Thymus (tissue), 11 donors: ENCODE results near the gene SDR42E1. TPM values are rescaled to one million over a fixed set of nuclear protein-coding genes. Genes with fewer than 3 reads are reported as not detected.
"Not testable (repeated sequence)": the region's sequence is repeated elsewhere in the genome, so short reads cannot be mapped to it uniquely, and the experiment has no call there.

Source experiments
- DNase-seq, 9 donors: peaks; one replicate each; pipeline ENCODE4 v3.0.0-alpha.2; 2013; ENCODE audit warnings: low spot score in 9 of 9, low read depth in 6 of 9, missing footprints in 1 of 9
- H3K27ac ChIP-seq, 2 donors: one replicate each; pipeline ENCODE4 v1.5.1; 2013; ENCODE audit warnings: control low read depth in 1 of 2, low read depth in 1 of 2, low read length in 1 of 2, mild to moderate bottlenecking in 1 of 2, moderate library complexity in 1 of 2
- H3K27me3 ChIP-seq, 2 donors: one replicate each; pipeline ENCODE4 v1.5.1; 2013; ENCODE audit warnings: low read length in 1 of 2; ENCODE audit not compliant: control insufficient read depth in 2 of 2, insufficient read depth in 1 of 2
- H3K36me3 ChIP-seq, 2 donors: one replicate each; pipeline ENCODE4 v1.5.1; 2013; ENCODE audit warnings: low read length in 1 of 2, mild to moderate bottlenecking in 1 of 2, moderate library complexity in 1 of 2; ENCODE audit not compliant: control insufficient read depth in 2 of 2, insufficient read depth in 2 of 2
- H3K4me1 ChIP-seq, 2 donors: one replicate each; pipeline ENCODE4 v1.5.1; 2013; ENCODE audit warnings: low read length in 2 of 2; ENCODE audit not compliant: control insufficient read depth in 2 of 2, insufficient read depth in 2 of 2
- H3K4me3 ChIP-seq, 2 donors: one replicate each; pipeline ENCODE4 v1.5.1; 2013; ENCODE audit warnings: low read length in 2 of 2, control low read depth in 1 of 2, mild to moderate bottlenecking in 1 of 2
- H3K9me3 ChIP-seq, 2 donors: one replicate each; pipeline ENCODE4 v1.5.1; 2013; ENCODE audit warnings: low read length in 1 of 2, mild to moderate bottlenecking in 1 of 2; ENCODE audit not compliant: control insufficient read depth in 2 of 2, insufficient read depth in 1 of 2
- WGBS: extraction: QIAGEN DNeasy Blood & Tissue Kit; methylation state at CpG from one replicate; pipeline ENCODE4 v1.1.7; 2013; 5-methylcytosine and 5-hydroxymethylcytosine counted together
- polyA plus RNA-seq: library from polyadenylated mRNA; stranded (reverse); fragments of 200-250 nt; gene quantifications from one replicate; pipeline ENCODE4 v1.2.3, GENCODE V29; 2013
- total RNA-seq: library from RNA; stranded (reverse); fragments of 120-200 nt; gene quantifications from one replicate; pipeline ENCODE4 v1.2.4, GENCODE V29; 2013
- donor health status: healthy.

The SDR42E1 gene
- total and polyA plus RNA-seq, 2 donors = 1.8 to 6.0 TPM

DNA sequence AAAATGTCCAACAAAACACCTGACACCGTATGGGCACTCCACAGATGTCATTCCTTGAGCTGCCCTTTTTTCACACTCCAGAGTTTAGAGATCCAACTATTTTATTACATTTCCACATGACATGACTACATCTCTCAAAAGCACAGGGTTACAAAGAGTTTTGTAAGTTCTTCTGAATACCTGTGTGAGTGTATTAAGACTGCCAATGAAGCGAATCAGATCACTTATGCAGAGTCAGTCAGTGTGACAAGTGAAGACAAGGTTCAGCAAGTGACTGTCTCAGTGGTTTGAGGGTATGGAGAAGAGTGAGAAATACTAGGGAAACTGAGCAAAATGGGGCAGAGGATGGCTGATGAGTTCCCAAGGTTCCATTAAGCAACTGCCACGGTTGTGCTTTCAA lies 8.4 kb downstream of the SDR42E1 start:
- Histone ChIP-seq H3K27me3 (no peaks in the 10 kb centered on the region), H3K27ac (no peak overlapping the region), H3K4me1 (no peaks in the 10 kb centered on the region), H3K4me3 (no peak overlapping the region), H3K36me3 (peaks cover 9 to 15% of the 10 kb centered on the region in 2 donors), H3K9me3 (no peaks in the 10 kb centered on the region)
- WGBS = 93% methylated on average over 3 of the region's 3 CpGs
- no peak for DNase-seq

- Histone ChIP-seq H3K9me3 (no peaks in the 10 kb centered on the region), H3K27me3 (no peaks in the 10 kb centered on the region), H3K36me3 (peaks cover 6 to 15% of the 10 kb centered on the region in 2 donors), H3K4me1 (no peaks in the 10 kb centered on the region), H3K4me3 (no peak overlapping the region), H3K27ac (no peak overlapping the region)
- WGBS = 86% methylated on average over 2 of the region's 2 CpGs
- no peak for DNase-seq
Measured at GRCh38 chr16:81997738-81998137, 13.5 kb downstream of the SDR42E1 start.

GRCh38 chr16:81996664-81997509 lies 14.4 kb downstream of the SDR42E1 start:
- no peaks in the 10 kb centered on the region for H3K27me3 ChIP-seq
- no peaks in the 10 kb centered on the region for H3K9me3 ChIP-seq
- H3K4me3 ChIP-seq = no peak overlapping the region
- H3K27ac ChIP-seq = no peak overlapping the region
- H3K4me1 ChIP-seq = no peaks in the 10 kb centered on the region
- DNase-seq = no peak
- H3K36me3 ChIP-seq = peaks cover 6 to 13% of the 10 kb centered on the region in 2 donors
- 87% methylated on average over 11 of the region's 11 CpGs for WGBS

- Histone ChIP-seq H3K4me1 (no peaks in the 10 kb centered on the region), H3K9me3 (no peaks in the 10 kb centered on the region), H3K4me3 (no peak overlapping the region), H3K27ac (no peak overlapping the region), H3K27me3 (no peaks in the 10 kb centered on the region), H3K36me3 (peaks cover 6 to 12% of the 10 kb centered on the region in 2 donors)
- DNase-seq = no peak
- WGBS = 96% methylated on average over 3 of the region's 3 CpGs
Measured at GRCh38 chr16:81995651-81996050, 15.6 kb downstream of the SDR42E1 start.

- Histone ChIP-seq H3K36me3 (peaks cover 5 to 6% of the 10 kb centered on the region in 2 donors), H3K4me1 (no peaks in the 10 kb centered on the region), H3K4me3 (no peak overlapping the region), H3K27ac (no peak overlapping the region), H3K27me3 (no peaks in the 10 kb centered on the region), H3K9me3 (no peaks in the 10 kb centered on the region)
- no peak for DNase-seq
- whole genome bisulfite sequencing = 95% methylated on average over 5 of the region's 5 CpGs
Measured at GRCh38 chr16:81994485-81994884, 16.8 kb downstream of the SDR42E1 start.

DNA sequence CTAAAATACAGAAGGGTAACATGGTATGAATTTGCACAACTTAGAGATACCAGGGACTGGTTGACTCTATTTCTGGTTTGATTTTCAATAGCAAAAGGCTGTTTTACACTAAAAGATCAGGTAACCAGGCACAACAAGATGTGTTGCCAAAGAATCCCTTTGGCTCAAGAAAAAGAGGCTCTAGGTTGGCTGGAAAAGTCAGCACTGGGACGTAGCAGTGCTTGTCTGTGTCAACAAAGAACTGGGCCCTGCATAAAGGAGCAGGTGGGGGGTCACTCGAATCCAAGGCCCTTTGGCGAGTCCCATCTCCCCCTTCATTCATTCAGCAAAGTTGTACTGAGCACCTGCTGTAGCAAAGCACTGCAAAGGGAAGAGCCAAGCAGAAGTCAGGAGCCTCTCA lies 18.4 kb downstream of the SDR42E1 start:
- no peak overlapping the region for H3K27ac ChIP-seq
- no peaks in the 10 kb centered on the region for H3K9me3 ChIP-seq
- no peak overlapping the region for H3K4me3 ChIP-seq
- no peaks in the 10 kb centered on the region for H3K27me3 ChIP-seq
- H3K36me3 ChIP-seq = no peaks in the 10 kb centered on the region
- no peak for DNase-seq
- WGBS = 91% methylated on average over 3 of the region's 3 CpGs
- no peaks in the 10 kb centered on the region for H3K4me1 ChIP-seq

DNA sequence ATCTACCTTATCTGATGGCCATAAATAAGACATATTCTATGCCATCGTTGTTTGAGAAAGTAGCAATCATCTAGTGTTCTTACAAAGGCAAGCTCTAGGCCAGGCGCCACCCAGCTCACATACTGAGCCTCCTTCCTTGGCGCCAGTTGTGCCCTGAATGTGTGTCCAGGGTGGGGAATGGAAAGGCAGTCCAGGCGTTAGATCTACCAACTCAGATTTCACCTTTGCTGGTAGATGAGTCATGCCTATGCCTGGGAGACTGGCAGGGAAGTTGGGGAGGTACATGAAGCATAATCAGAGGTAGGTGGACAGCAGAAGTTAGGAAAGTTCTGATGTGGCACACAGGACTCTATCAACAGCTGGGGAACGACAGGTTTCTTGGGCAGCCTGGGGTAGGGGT lies 23.6 kb downstream of the SDR42E1 start:
- Histone ChIP-seq H3K9me3 (no peaks in the 10 kb centered on the region), H3K27me3 (no peaks in the 10 kb centered on the region), H3K27ac (no peak overlapping the region), H3K4me3 (no peak overlapping the region), H3K4me1 (no peaks in the 10 kb centered on the region), H3K36me3 (no peaks in the 10 kb centered on the region)
- no peak for DNase-seq
- 93% methylated on average over 5 of the region's 5 CpGs for WGBS

DNA sequence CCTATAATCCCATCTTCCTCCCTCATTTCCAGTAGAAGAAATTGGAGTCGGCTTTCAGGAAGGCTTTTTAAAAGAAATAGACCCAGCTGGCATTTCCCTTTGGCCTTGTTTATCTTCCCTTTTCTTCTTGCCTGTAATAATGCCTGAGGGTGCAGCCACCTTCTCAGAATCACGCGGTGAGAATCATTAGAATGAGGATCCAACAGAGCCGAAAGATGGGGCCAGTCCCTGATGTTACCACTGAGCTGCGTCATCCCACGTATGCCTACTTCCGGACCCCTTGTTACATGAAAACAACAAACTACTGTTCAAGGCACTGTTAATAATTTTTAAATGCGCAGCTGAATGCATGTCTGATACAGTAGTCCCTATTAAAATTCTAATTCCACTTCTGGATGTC lies 24.1 kb downstream of the SDR42E1 start:
- Histone ChIP-seq H3K36me3 (no peaks in the 10 kb centered on the region), H3K4me3 (no peak overlapping the region), H3K9me3 (no peaks in the 10 kb centered on the region), H3K4me1 (no peaks in the 10 kb centered on the region), H3K27ac (no peak overlapping the region), H3K27me3 (no peaks in the 10 kb centered on the region)
- DNase-seq = no peak
- 92% methylated on average over 8 of the region's 8 CpGs for WGBS

- WGBS = 94% methylated on average over 26 of the region's 26 CpGs
- not testable (repeated sequence) for H3K4me1 ChIP-seq, H3K36me3 ChIP-seq, H3K9me3 ChIP-seq, H3K4me3 ChIP-seq, H3K27ac ChIP-seq, DNase-seq, H3K27me3 ChIP-seq
Measured at GRCh38 chr16:81977335-81977942, 33.8 kb downstream of the SDR42E1 start.
